Breast epithelium (tissue), 3 donors: ENCODE results near the gene MIER1.

Experiments
- CTCF ChIP-seq, 3 donors: fragments of 450-650 bp; IDR thresholded peaks; one replicate each; pipeline ENCODE4 v1.5.1; 2016 to 2017; ENCODE audit warnings: antibody characterized with exemption in 3 of 3, mild to moderate bottlenecking in 3 of 3, moderate library complexity in 3 of 3
- POLR2A ChIP-seq: fragments of 450-650 bp; IDR thresholded peaks from one replicate; pipeline ENCODE4 v1.6.1; 2016; ENCODE audit warnings: antibody characterized with exemption, mild to moderate bottlenecking, moderate library complexity
- POLR2AphosphoS5 ChIP-seq, 3 donors: sonication (generic); formaldehyde crosslinking; IDR thresholded peaks; one replicate each; pipeline ENCODE4 v1.6.1; 2017; ENCODE audit warnings: antibody characterized with exemption in 3 of 3

GRCh38 chr1:66993076-66993475 is 68.3 kb downstream of the MIER1 start:
- TF ChIP-seq CTCF (IDR thresholded peaks at IDR 0.05) (no peak), POLR2AphosphoS5 (IDR thresholded peaks at IDR 0.05) (no peak), POLR2A (no peak)
